ENCODE results near the gene ZNF785.

The ZNF785 gene

GRCh38 chr16:30553393-30553899, 32.1 kb downstream of the ZNF785 start:
- TF ChIP-seq, protein P1, sequence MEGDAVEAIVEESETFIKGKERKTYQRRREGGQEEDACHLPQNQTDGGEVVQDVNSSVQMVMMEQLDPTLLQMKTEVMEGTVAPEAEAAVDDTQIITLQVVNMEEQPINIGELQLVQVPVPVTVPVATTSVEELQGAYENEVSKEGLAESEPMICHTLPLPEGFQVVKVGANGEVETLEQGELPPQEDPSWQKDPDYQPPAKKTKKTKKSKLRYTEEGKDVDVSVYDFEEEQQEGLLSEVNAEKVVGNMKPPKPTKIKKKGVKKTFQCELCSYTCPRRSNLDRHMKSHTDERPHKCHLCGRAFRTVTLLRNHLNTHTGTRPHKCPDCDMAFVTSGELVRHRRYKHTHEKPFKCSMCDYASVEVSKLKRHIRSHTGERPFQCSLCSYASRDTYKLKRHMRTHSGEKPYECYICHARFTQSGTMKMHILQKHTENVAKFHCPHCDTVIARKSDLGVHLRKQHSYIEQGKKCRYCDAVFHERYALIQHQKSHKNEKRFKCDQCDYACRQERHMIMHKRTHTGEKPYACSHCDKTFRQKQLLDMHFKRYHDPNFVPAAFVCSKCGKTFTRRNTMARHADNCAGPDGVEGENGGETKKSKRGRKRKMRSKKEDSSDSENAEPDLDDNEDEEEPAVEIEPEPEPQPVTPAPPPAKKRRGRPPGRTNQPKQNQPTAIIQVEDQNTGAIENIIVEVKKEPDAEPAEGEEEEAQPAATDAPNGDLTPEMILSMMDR (IDR thresholded peaks at IDR 0.05; ENCODE audit: extremely low read depth, insufficient read depth, missing control alignments), result no peak
- in situ Hi-C loops (cut with MboI; ENCODE audit: low pct_unique_long_range_greater_than_20kb, low sequenced_read_pairs, unreplicated experiment), result no loop called here
- no peak for DNase-seq (ENCODE audit: low spot score)

DNA sequence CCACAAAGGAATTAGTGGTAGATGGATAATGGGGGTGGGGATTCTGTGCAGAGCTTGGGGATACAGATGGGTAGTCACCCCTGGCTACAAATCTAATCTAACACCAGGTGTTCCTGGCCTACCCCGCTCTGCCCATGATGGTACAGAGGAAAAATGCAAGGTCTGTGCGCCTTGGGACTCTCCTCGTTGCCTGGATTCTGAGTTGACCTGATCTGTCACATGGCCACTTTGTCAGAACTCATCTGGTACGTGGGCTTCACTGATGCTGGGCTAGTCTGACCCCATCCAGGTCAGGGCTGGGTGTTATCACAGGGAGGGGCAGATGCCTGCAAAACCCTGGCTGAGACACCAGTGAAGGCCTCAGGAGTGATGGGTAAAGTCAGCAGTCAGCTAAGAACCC, 32.5 kb downstream of the ZNF785 start:
- in situ Hi-C loops (cut with MboI; ENCODE audit: low pct_unique_long_range_greater_than_20kb, low sequenced_read_pairs, unreplicated experiment), result no loop called here
- no peak for DNase-seq (ENCODE audit: low spot score)
- TF ChIP-seq, protein P1 (IDR thresholded peaks at IDR 0.05; ENCODE audit: extremely low read depth, insufficient read depth, missing control alignments), result no peak

DNA sequence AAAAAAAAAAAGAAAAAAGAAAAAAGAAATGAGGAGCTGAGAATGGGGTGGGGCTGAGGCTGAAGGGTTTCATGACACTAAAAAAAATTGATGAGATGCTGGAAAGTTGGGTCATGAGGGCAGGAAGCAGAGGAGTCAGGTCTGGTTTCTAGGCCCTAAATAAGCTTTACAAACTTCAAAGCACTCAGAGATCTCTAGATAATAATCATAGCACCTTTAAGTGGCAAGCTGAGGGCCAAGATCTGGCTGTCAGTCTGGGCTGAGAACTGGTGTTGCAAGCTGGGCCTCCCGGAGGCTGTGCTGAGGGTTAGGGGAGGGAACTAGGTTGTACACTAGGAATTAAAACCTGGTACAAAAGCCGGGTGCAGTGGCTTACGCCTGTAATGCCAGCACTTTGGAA, 33.7 kb downstream of the ZNF785 start:
- TF ChIP-seq, protein P1 (IDR thresholded peaks at IDR 0.05; ENCODE audit: extremely low read depth, insufficient read depth, missing control alignments), result no peak
- DNase-seq (ENCODE audit: low spot score), result peak; percentile 72
- in situ Hi-C loops (cut with MboI; ENCODE audit: low pct_unique_long_range_greater_than_20kb, low sequenced_read_pairs, unreplicated experiment), result no loop called here

DNA sequence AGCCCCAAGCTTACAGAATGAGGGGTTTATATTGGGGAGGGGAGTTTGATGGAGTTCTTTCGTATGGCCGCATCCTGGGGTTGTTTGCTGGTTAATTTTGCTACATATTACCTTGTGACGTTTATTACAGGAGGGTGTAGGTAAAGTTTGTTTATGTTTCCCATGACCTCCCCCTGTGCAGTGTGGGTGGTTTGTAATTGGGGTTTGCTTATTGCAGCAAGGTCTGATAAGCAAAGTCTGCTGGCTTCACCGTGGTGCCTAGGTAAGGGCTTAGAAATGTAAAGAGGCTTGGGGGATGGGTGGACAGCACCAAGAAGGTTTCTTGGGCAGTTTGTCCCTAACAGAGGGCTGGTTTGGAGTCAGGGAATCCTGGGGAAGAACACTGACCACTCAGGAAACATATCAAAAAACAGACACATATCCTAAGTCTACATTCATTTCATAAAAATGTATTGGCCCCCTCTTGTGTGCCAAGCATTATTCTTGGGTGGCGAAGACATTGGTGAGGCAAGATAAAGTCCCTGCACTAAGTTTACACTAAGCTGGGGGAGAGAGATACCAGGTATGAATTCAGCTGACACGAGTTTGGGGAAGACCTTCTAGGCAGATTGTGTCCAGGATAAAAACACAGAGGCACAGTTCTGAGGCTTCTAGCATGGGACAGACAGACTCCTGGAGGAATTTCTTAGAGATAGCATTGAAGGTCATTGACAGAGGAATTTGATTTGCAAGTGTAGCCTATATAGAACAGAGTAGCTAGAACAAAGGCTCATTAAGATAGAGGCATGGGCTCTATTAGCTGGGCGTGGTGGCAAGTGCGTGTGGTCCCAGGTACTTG, 36.9 kb downstream of the ZNF785 start:
- TF ChIP-seq, protein P1 (IDR thresholded peaks at IDR 0.05; ENCODE audit: extremely low read depth, insufficient read depth, missing control alignments), result no peak
- in situ Hi-C loops (cut with MboI; ENCODE audit: low pct_unique_long_range_greater_than_20kb, low sequenced_read_pairs, unreplicated experiment), result loop anchor here (25.0 kb wide), 1 partner anchor 89 kb away; no protein-coding TSS in a partner anchor
- no peak for DNase-seq (ENCODE audit: low spot score)

- TF ChIP-seq, protein P1 (IDR thresholded peaks at IDR 0.05; ENCODE audit: extremely low read depth, insufficient read depth, missing control alignments), result no peak
- no peak for DNase-seq (ENCODE audit: low spot score)
- in situ Hi-C loops (cut with MboI; ENCODE audit: low pct_unique_long_range_greater_than_20kb, low sequenced_read_pairs, unreplicated experiment), result loop anchor here (25.0 kb wide), 1 partner anchor 91 kb away; no protein-coding TSS in a partner anchor
These were observed 39.4 kb downstream of the ZNF785 start for GRCh38 chr16:30546115-30546514.

GRCh38 chr16:30543067-30543466, 42.4 kb downstream of the ZNF785 start:
- in situ Hi-C loops (cut with MboI; ENCODE audit: low pct_unique_long_range_greater_than_20kb, low sequenced_read_pairs, unreplicated experiment), result loop anchor here (25.0 kb wide), 1 partner anchor 94 kb away; no protein-coding TSS in a partner anchor
- TF ChIP-seq, protein P1 (IDR thresholded peaks at IDR 0.05; ENCODE audit: extremely low read depth, insufficient read depth, missing control alignments), result no peak

More at GRCh38 chr16:30543067-30543466, 42.4 kb downstream of the ZNF785 start:
- no peak for DNase-seq (ENCODE audit: low spot score)
